Liver (tissue), 3 donors: Measurements from ENCODE around the gene RTN1.

Experiments used
- ATF3 ChIP-seq: IDR thresholded peaks from 2 replicates; pipeline ENCODE4 v1.6.1; 2016; ENCODE audit warnings: antibody characterized with exemption
- CTCF ChIP-seq: fragments of 150-350 bp; IDR thresholded peaks from 2 replicates; pipeline ENCODE4 v1.5.1; 2017; ENCODE audit warnings: improper control_type of control experiment, low read depth, low read length; ENCODE audit not compliant: missing input control
- FOXA1 ChIP-seq: IDR thresholded peaks from 2 replicates; pipeline ENCODE4 v1.6.1; 2016; ENCODE audit warnings: antibody characterized with exemption
- FOXA2 ChIP-seq: IDR thresholded peaks from 2 replicates; pipeline ENCODE4 v1.6.1; 2016; ENCODE audit warnings: antibody characterized with exemption
- GABPA ChIP-seq, 2 donors: IDR thresholded peaks in 1 of 2; conservative IDR thresholded peaks in 1 of 2; 2 replicates each; pipeline ENCODE4 v1.6.1; 2016; ENCODE audit warnings: antibody characterized with exemption in 2 of 2, mild to moderate bottlenecking in 1 of 2, moderate library complexity in 1 of 2
- JUND ChIP-seq, 2 donors: IDR thresholded peaks; 2 replicates each; pipeline ENCODE4 v1.6.1; 2016; ENCODE audit warnings: antibody characterized with exemption in 2 of 2
- RAD21 ChIP-seq, 2 donors: IDR thresholded peaks; 2 replicates each; pipeline ENCODE4 v1.6.1; 2016; ENCODE audit warnings: antibody characterized with exemption in 2 of 2, mild to moderate bottlenecking in 2 of 2
- REST ChIP-seq: IDR thresholded peaks from 2 replicates; pipeline ENCODE4 v1.6.1; 2016; ENCODE audit warnings: antibody characterized with exemption, mild to moderate bottlenecking
- RXRA ChIP-seq, 2 donors: IDR thresholded peaks; 2 replicates each; pipeline ENCODE4 v1.6.1; 2017 to 2018; ENCODE audit warnings: antibody characterized with exemption in 2 of 2, mild to moderate bottlenecking in 1 of 2
- SP1 ChIP-seq: IDR thresholded peaks from 2 replicates; pipeline ENCODE4 v1.6.1; 2018; ENCODE audit warnings: antibody characterized with exemption, mild to moderate bottlenecking
- TAF1 ChIP-seq: conservative IDR thresholded peaks from 2 replicates; pipeline ENCODE4 v1.6.1; 2016; ENCODE audit warnings: antibody characterized with exemption, mild to moderate bottlenecking
- donor health status: healthy.
- donor health status: healthy.

GRCh38 chr14:59819446-59820088 is 51.0 kb downstream of the RTN1 start:
- no peak for TF ChIP-seq CTCF
- TF ChIP-seq ATF3: no peak
- no peak for TF ChIP-seq RAD21 (IDR thresholded peaks at IDR 0.05)
- no peak for TF ChIP-seq GABPA (IDR thresholded peaks at IDR 0.05 in 1 of 2, conservative IDR thresholded peaks at IDR 0.05 in 1 of 2)
- TF ChIP-seq REST: no peak
- no peak for TF ChIP-seq TAF1
- no peak for TF ChIP-seq RXRA (IDR thresholded peaks at IDR 0.05)
- TF ChIP-seq FOXA2: no peak
- no peak for TF ChIP-seq SP1
- no peak for TF ChIP-seq JUND (IDR thresholded peaks at IDR 0.05)
- no peak for TF ChIP-seq FOXA1
